CD1c-positive myeloid dendritic cell (primary cell): Measurements from ENCODE around the gene USP8.
"Not testable (repeated sequence)": the region's sequence is repeated elsewhere in the genome, so short reads cannot be mapped to it uniquely, and the experiment has no call there.

Source experiments
- DNase-seq: peaks from one replicate; pipeline ENCODE4 v3.0.0-alpha.2; 2016; ENCODE audit errors: extremely low spot score

USP8 gene

DNA sequence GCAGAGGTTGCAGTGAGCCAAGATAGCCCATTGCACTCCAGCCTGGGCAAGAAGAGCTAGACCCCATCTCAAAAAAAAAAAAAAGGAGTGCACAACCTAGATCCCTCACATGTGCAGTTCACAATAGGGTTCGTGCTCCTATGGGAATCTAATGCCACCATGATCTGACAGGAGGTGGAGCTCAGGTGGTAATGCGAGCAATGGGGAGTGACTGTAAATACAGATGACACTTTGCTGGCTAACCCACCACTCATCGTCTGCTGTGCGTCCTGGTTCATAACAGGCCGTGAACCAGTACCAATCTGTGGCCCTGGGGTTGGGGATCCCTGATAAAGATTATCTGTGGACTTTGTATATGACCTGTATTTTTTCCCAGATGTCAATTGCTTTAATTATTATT lies 16.7 kb downstream of the USP8 start:
- DNase-seq: no peak

GRCh38 chr15:50452927-50453326 lies 28.7 kb downstream of the USP8 start:
- no peak for DNase-seq

GRCh38 chr15:50458348-50459112 lies 34.3 kb downstream of the USP8 start:
- DNase-seq: no peak

- no peak for DNase-seq
These were observed 39.5 kb downstream of the USP8 start for GRCh38 chr15:50463423-50464358.

DNA sequence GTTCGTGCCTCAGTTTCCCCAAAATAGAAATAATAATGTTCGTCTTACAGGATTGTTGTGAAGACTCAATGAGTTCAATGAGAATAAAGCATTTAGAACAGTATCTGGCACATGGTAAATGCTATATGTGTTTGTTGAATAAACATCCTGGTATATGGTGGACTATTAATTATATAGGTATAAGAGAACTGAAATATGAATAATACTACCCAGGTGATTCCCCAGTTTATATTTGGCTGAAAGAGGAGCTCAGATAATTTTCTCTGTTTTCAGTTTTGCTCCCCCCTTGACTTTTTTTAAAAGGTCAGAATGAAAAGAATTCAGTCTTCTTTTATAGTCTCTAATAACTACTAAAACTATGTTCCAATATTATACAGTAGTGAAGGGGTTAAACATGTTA lies 46.9 kb downstream of the USP8 start:
- DNase-seq: no peak

GRCh38 chr15:50476143-50476542 lies 51.9 kb downstream of the USP8 start:
- DNase-seq: no peak

DNA sequence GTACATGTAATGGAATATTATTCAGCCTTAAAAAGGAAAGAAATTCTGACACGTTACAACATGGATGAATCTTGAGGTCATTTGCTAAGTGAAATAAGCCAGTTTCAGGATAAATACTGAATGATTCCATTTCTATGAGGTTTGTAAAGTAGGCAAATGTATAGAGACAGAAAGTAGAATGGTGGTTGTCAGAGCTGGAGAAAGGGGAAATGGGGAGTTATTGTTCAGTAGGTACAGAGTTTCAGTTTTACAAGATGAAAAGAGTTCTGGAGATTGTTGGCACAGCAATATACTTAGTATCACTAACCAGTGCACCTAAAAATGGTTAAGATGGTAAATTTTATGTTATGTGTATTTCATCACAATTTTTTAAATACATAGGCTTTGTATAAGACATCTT lies 60.6 kb downstream of the USP8 start:
- DNase-seq: no peak

DNA sequence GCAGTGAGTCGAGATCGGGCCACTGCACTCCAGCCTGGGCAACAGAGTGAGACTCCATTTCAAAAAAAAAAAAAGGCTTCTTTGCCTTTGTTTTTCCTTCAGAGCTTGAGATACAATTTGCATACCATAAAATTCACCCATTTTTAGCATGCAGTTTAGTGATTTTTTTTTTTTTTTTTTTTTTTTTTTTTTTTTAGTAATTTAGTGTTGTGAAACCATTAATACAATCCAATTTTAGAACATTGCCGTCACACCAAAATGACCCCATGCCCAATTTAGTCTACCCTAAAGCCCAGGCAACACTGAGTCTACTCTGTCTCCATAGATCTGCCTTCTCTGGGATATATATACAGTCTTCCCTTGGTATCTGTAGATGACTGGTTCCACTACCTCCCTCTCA lies 61.2 kb downstream of the USP8 start:
- no peak for DNase-seq

DNA sequence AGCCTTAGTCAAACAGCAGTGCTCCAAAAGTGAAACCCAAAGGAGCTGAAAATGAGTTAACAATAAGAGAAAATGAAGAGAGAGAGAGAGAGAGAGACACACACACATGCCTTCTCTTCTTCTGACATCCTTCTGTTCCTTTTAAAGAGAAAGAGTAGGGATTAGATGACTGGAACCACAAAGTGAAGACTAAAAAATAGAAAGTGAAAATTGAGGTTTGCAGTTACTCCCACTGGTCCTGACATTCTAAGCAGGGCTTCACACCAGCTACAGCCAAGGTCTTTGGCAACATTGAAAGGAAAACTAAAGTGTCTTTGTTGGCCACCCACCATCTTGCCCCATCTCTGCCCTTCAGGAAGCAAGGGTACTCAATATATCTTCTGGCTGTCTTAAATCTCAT lies 63.1 kb downstream of the USP8 start:
- no peak for DNase-seq

DNA sequence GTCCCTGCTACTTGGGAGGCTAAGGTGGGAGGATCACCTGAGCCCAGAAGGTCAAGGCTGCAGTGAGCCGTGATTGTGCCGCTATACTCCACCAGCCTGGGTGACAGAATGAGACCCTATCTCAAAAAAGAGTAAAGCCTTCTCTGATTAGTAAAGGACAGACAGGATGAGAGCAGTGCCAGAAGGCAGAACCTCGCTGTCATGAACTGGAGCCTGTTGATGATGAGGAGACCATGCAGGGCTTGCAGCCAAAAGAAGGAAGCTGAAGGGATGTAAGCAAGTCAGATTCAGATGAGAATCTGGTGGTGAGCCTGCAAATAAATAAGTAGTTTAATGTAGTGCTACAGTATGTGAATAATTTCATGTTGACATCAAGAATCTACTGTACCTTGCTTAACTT lies 69.4 kb downstream of the USP8 start:
- no peak for DNase-seq

- not testable (repeated sequence) for DNase-seq
These were observed 70.3 kb downstream of the USP8 start for GRCh38 chr15:50494547-50494946.

- DNase-seq: no peak
These were observed 72.5 kb downstream of the USP8 start for GRCh38 chr15:50496692-50497091.

- DNase-seq: no peak
These were observed 76.1 kb downstream of the USP8 start for GRCh38 chr15:50500352-50500751.

- no peak for DNase-seq
These were observed 77.6 kb downstream of the USP8 start for GRCh38 chr15:50501815-50502214.

DNA sequence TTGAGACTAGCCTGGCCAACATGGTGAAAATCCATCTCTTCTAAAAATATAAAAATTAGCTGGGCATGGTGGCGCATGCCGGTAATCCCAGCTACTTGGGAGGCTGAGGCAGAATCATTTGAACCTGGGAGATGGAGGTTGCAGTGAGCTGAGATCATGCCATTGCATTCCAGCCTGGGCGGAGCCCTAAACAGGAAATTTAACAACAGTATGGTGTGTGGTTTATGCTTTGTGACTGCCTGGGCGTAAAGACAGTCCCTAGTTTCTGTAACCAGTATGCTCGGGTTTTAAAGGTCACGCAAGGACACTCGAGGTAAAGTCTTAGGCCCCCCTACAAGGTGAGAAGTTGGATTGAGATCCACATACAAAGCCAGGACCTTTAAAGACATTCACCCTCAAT lies 78.9 kb downstream of the USP8 start:
- no peak for DNase-seq

DNA sequence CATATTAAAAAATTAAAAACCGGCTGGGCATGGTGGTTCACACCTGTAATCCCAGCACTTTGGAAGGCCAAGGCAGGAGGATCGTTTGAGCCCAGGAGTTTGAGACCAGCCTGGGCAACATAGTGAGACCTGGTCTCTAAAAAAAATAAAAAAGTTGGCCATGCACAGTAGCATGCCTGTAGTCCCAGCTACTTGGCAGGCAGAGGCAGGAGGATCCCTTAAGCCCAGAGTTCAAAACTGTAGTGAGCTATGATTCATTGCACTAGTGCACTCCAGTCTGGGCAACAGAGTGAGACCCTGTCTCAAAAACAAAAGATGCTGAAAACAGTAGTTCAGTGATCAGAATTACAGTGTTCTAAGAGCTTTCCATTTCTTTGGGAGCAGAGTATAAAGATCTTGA lies 81.5 kb downstream of the USP8 start:
- DNase-seq: not testable (repeated sequence)

DNA sequence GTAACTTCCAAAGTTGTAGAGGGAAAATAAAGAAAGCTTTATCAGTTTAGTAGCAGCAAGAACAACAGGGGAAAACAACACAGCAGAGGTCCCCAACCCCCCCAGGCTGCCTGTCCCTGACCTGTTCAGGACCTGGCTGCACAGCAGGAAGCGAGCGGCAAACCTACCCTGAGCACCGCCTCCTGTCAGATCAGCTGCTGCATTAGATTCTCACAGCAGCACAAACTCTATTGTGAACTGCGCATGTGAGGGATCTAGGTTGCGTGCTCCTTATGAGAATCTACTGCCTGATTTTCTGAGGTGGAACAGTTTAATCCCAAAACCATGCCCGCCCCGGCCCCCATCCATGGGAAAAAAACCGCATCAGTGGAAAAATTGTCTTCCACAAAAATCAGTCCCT lies 81.9 kb downstream of the USP8 start:
- DNase-seq: no peak

- no peak for DNase-seq
These were observed 88.8 kb downstream of the USP8 start for GRCh38 chr15:50513001-50513400.

DNA sequence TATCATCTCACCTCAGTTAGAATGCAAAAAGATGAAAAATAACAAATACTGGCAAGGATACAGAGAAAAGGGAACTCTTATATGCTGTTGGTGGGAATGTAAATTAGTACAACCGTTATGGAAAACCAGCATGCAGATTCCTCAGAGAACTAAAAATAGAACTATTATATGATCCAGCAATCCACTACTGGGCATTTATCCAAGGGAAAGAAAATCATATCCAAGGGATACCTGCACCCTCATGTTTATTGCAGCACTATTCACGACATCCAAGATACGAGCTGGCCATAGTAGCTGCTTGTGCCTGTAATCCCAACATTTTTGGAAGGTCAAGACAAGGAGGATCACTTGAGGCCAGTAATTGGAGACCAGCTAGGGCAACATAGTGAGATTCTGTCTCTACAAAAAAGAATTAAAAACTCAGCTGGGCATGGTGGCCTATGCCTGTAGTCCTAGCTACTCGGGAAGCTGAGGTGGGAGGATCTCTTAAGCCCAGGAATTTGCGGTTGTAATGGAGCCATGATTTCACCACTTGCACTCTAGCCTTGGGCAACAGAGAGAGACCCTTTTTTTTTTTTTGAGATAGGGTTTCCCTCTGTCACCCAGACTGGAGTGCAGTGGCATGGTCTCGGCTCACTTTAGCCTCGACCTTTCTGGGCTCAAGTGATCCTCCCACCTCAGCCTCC lies 95.7 kb downstream of the USP8 start:
- DNase-seq: no peak

DNA sequence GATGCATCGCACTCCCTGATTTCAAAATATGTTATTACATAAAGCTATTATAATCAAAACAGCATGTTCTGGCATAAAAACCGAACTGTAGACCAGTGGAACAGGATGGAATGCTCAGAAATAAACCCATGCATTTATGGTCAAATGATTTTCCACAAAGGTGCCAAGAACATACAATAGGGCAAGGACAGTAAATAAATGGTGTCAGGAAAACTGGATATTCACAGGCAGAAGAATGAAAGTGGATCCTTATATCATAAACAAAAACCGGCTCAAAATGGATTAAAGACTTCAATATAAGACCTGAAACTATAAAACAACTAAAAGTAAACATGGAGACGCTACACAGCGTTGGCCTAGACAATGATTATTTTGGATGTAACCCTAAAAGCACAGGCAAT lies 99.6 kb downstream of the USP8 start:
- no peak for DNase-seq

- DNase-seq: no peak
These were observed 107.0 kb downstream of the USP8 start for GRCh38 chr15:50531163-50531562.

GRCh38 chr15:50531766-50532165 lies 107.6 kb downstream of the USP8 start:
- DNase-seq: no peak

GRCh38 chr15:50542887-50543210 lies 118.6 kb downstream of the USP8 start:
- DNase-seq: no peak
